Ammon's horn (tissue), 1 donor: ENCODE results near the gene THBD.
A peak's percentile ranks its signal among the peaks of the same experiment; 100 is the strongest.

ENCODE experiments used
- DNase-seq: peaks from one replicate; pipeline ENCODE4 v3.0.0-alpha.2; 2016; ENCODE audit warnings: low spot score

The THBD gene

DNA sequence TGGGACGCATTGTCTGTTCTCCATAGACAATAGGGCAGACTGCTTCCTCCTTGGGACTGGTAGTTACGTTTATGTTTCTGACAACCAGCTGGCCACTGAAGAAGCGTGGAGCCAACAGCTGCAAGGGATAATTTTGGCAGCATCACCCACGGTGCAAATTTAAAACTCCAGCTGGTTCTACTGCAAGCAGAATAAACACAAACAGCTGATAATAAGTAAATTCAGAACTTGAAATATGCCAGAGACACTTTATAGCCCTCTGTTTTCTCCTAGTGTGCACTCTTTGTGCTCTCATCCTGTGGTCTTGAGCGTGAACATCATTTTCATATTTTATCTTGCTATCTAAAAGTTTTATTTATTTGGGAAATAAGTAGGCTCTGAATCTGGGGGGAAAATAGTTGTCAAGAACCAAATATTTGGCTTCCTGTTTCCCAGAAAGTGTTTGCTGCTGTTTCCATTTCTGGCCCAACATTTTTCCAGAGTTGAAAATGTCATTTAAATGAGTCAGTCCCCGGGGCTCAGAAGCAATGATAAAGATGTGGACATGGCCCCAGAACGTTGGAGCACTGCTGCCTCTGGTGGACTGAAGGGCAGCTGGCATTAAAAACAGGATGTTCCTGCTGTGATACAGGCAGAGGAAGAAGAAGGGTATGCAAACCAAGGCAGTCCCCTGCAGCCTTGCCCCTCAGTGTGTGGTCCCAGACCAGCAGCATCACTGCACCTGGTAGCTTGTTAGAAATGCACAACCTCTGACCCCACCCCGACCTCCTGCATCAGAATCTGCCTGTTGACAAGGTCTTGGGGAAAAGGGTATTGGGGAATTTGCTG is 12.5 kb upstream of the THBD start:
- no peak for DNase-seq

DNA sequence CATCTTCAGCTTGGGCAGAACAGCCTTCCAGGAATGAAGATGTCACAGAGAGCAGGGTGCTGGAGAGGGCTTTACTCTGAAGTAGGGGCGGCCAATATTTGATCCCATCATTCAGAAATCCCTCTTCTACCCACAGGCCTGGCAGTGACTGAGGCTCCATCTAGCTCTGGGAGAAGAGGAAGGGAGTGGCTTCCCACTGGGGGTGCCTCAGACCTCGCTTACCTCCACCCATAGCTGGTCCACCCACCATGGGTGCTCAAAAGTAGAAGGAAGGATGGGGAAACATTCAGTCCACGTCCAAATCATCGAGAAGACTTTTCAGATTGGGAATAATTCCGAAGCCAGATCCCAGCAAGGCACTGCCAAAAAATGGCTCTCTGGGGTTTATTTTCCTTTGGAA is 11.8 kb upstream of the THBD start:
- DNase-seq, result no peak

GRCh38 chr20:23060629-23061028 is 11.2 kb upstream of the THBD start:
- no peak for DNase-seq

- no peak for DNase-seq
Observed at GRCh38 chr20:23059846-23060245, 10.4 kb upstream of the THBD start.

DNA sequence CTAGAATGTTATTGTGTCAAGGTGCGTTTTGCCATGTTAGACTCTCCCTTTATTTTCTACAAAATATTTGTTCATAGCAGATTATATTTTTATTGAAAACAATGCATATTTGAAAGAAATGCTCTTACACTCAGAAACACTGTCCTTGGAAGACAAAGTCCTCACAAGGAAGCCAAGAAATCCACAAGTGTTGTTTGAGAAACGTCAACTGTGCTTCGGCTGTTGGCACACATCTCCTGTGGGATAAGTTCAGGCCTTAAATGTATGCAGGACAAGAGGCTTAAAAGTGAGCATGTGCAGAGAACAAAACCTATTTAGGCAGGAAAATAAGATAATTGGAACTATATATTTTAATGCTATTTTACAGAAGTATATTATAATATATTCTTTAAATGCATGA is 9.5 kb upstream of the THBD start:
- no peak for DNase-seq

GRCh38 chr20:23058240-23058639 is 8.8 kb upstream of the THBD start:
- DNase-seq, result no peak

- no peak for DNase-seq
Observed at GRCh38 chr20:23052904-23053303, 3.4 kb upstream of the THBD start.

DNA sequence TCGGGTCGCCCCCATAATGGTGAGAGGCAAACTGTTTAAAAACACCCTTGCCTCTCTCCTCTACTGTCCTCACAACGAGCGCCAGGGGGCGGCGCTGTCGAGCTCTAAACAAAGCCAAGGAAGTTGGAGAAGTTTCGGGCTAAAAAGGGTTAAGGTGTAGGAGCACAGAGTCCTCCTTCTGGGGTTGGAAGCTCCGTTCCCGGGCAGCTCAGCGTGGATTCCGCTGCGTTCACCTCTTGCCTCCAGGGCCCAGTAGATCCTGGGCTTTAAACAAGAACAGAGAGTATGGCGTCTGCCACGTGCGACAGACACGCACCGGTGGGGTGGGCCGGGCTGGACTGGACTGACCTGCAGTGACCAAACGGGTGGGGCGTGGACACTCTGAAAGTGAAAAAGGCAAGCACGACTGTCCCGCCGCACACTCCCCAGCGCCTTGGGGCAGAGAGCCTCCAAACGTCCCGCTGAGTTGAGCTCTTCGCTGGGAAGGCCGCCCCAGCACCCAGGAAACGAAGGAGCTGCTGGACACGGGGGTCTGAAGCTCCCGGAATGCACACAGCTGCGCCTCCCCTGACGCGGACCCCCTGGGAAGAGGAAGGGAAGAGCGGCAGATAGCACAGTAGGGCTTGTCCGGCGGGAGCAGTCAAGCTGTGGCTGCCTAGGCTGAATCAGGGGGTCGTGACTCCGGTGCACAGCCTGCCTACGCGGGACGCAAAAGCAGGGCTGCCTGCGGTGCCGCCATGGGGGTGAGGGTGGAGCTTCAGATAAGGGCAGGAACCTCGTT is 1.6 kb upstream of the THBD start:
- peak; percentile 48 for DNase-seq

DNA sequence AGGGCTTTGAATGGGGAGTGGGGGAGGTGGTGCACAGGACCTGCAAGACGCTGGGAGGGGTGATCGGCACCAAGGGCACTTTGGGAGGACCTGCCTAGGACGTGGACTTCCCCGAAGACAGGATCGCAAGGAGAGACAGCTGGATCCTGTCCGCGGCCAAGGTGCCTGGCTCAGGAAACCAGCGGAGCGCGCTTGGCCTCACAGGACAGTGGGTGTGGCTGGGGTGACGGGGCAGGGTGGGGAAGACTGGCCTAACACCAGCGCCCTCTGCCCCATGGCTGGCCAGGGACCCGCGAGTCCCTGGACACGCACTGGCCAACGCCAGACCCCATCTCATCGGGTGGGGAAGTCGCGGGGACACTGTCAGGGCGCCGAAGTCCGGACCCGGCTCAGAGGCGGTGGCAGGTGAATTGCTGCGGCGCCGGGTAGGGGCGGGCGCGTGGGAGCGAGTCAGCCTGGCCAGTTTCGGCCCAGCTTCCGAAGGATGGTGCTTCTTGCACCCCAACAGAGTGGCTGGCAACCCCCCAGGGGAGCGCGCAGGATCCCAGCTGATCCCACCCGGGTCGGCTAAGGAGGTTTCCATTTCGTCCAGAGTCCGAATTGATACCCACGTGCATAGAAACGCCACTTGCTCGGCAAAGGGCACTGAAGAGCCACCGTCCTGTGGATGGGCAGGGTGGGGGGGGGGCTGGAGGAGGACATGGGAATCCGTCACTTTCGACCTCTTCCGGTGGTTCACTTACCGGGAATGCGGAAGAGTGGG is 785 bp upstream of the THBD start:
- no peak for DNase-seq

DNA sequence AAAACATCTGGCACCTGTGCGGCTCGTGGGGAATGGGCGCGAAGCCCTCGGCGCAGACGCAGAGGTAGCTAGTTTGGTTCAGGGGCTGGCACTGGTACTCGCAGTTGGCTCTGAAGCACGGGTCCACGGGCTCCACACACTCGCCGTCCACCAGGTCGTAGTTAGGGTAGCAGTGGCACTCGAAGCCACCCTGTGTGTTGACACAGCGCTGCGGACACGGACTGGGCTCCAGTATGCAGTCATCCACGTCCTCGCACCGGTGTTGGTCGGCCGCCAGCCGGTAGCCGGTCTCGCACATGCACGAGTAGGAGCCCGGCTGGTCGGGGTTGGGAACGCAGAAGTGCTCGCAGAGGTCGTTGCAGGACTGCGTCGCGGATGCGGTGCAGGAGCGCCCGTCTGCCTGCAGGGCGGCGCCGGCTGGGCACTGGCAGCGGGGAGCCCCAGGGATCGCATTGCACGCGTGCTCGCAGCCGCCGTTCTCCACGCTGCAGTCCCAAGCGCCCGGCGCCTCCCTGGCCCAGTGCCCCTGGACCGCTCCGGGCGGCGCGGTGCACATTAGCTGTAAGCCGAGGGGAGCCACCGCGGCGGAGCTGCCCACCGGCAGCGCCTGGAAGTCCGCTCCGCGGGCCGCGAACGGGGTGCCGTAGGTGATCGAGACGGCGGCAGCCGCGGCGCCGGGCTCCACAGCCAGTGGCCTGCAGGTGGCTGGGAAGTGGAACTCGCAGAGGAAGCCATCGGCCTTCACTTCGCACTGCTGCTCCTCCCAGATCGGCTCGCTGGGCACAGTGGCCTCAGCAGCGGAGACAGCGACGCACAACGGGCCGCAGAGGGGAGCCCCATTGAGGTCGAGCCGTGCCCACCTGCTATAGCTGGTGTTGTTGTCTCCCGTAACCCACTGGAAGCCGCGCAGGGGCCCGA is 930 bp downstream of the THBD start:
- DNase-seq, result no peak

- DNase-seq, result no peak
Observed at GRCh38 chr20:23047738-23048214, 1.7 kb downstream of the THBD start.

- no peak for DNase-seq
Observed at GRCh38 chr20:23047001-23047737, 2.3 kb downstream of the THBD start.

DNA sequence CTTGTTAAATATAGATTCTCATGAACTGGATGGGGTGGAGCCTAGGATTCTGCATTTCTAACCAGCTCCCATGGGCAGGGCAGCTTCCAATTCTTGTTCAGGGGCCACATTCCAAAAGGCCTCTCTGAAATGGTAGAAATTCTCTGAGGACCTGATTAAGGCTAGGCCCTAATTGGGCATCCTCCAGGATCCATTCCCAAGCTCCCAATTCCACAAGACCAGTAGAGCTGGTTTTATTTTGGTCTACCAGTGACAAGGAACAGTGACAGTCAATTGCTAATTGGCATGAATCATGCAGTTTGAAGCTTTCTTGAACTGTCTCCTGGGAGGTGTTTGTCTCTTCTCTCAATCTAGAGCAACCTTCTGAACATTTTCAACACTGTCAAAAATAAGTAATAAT is 3.0 kb downstream of the THBD start:
- DNase-seq, result no peak

DNA sequence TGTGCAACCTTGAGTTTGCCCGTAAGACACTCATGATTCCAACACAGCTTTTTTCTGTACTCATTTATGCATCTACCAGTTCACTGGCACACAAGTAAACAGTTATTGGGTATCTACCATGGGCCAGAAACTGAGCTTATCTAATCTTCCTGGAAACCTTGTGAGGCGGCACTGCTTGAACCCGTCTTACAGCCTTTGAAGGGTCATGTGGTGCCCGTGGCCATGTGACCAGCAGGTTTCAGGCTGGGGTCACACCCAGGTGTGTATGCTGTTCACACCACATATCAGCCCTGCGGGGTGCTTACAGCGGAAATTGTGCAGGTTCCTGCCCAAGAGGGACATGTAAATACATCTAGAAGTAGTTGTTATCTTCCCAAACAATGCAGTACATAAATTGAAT is 6.1 kb downstream of the THBD start:
- no peak for DNase-seq

GRCh38 chr20:23042270-23042669 is 7.2 kb downstream of the THBD start:
- no peak for DNase-seq

DNA sequence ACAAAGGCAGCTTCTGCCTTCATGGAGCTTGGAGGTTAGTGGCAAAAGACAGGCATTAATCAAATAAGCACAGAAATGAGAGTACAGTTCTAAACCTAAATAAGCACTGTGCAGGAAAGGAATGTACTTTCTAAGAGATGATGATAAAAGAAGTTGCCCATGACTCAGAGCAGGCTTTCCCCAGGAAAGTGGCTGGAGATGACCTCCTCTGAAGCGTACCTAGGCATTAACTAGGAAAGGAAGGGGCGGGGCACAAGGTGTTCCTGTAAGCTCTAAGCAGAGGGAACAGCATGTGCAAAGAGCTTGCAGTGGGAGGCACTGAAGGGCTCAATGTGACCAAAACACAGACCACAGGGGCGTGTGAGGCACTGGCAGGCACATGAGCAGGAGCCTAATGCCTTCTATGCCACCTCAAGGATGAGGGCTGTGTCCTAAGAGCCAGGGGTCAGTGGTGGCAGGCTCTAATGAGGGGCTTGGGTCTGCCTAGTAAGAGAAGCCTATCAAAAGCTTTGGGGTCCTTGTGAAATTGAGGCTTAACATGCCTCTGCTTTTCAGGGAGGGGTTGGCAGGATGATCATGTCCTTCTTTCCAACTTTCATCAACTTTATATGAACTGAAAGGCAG is 9.5 kb downstream of the THBD start:
- DNase-seq, result no peak

- DNase-seq, result no peak
Observed at GRCh38 chr20:23039136-23039875, 10.2 kb downstream of the THBD start.

- no peak for DNase-seq
Observed at GRCh38 chr20:23037017-23037481, 12.4 kb downstream of the THBD start.

DNA sequence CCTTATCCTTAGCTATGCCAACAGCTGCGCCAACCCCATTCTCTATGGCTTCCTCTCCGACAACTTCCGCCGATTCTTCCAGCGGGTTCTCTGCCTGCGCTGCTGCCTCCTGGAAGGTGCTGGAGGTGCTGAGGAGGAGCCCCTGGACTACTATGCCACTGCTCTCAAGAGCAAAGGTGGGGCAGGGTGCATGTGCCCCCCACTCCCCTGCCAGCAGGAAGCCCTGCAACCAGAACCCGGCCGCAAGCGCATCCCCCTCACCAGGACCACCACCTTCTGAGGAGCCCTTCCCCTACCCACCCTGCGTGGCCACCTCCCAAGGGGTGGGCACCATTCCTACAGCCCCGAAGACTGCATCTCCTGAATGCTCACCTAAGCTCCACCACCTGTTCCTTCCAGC is 13.1 kb downstream of the THBD start:
- DNase-seq, result no peak
